ENCODE data around the gene CASR.

Gene CASR

GRCh38 chr3:122255757-122256439 is 72.4 kb downstream of the CASR start:
- DNase-seq (ENCODE audit: low read depth in 1 of 2, low spot score in 1 of 2): no peak
- H3K27me3 ChIP-seq (ENCODE audit: insufficient read depth, poor library complexity, severe bottlenecking): no peaks in the 10 kb centered on the region
- TF ChIP-seq, protein P1, sequence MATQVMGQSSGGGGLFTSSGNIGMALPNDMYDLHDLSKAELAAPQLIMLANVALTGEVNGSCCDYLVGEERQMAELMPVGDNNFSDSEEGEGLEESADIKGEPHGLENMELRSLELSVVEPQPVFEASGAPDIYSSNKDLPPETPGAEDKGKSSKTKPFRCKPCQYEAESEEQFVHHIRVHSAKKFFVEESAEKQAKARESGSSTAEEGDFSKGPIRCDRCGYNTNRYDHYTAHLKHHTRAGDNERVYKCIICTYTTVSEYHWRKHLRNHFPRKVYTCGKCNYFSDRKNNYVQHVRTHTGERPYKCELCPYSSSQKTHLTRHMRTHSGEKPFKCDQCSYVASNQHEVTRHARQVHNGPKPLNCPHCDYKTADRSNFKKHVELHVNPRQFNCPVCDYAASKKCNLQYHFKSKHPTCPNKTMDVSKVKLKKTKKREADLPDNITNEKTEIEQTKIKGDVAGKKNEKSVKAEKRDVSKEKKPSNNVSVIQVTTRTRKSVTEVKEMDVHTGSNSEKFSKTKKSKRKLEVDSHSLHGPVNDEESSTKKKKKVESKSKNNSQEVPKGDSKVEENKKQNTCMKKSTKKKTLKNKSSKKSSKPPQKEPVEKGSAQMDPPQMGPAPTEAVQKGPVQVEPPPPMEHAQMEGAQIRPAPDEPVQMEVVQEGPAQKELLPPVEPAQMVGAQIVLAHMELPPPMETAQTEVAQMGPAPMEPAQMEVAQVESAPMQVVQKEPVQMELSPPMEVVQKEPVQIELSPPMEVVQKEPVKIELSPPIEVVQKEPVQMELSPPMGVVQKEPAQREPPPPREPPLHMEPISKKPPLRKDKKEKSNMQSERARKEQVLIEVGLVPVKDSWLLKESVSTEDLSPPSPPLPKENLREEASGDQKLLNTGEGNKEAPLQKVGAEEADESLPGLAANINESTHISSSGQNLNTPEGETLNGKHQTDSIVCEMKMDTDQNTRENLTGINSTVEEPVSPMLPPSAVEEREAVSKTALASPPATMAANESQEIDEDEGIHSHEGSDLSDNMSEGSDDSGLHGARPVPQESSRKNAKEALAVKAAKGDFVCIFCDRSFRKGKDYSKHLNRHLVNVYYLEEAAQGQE (IDR thresholded peaks at IDR 0.05; ENCODE audit: insufficient replicate concordance, low read depth): no peak
- TF ChIP-seq POLR2AphosphoS5 (IDR thresholded peaks at IDR 0.05; ENCODE audit: low read depth) (no peak), SPI1 (IDR thresholded peaks at IDR 0.05; ENCODE audit: borderline replicate concordance, low read depth) (no peak), GABPA (IDR thresholded peaks at IDR 0.05; ENCODE audit: low read depth) (no peak)
- TF ChIP-seq, protein P2, sequence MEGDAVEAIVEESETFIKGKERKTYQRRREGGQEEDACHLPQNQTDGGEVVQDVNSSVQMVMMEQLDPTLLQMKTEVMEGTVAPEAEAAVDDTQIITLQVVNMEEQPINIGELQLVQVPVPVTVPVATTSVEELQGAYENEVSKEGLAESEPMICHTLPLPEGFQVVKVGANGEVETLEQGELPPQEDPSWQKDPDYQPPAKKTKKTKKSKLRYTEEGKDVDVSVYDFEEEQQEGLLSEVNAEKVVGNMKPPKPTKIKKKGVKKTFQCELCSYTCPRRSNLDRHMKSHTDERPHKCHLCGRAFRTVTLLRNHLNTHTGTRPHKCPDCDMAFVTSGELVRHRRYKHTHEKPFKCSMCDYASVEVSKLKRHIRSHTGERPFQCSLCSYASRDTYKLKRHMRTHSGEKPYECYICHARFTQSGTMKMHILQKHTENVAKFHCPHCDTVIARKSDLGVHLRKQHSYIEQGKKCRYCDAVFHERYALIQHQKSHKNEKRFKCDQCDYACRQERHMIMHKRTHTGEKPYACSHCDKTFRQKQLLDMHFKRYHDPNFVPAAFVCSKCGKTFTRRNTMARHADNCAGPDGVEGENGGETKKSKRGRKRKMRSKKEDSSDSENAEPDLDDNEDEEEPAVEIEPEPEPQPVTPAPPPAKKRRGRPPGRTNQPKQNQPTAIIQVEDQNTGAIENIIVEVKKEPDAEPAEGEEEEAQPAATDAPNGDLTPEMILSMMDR (IDR thresholded peaks at IDR 0.05; ENCODE audit: insufficient read depth, low read length): no peak
- no peak overlapping the region for H3K27ac ChIP-seq (replicated peaks)
- H3K4me3 ChIP-seq (replicated peaks; ENCODE audit: insufficient read depth, low read length): no peak overlapping the region

GRCh38 chr3:122257644-122258364 is 74.3 kb downstream of the CASR start:
- TF ChIP-seq, protein P2 (IDR thresholded peaks at IDR 0.05; ENCODE audit: insufficient read depth, low read length): no peak
- TF ChIP-seq GABPA (IDR thresholded peaks at IDR 0.05; ENCODE audit: low read depth): no peak
- TF ChIP-seq SPI1 (IDR thresholded peaks at IDR 0.05; ENCODE audit: borderline replicate concordance, low read depth): no peak
- no peak for TF ChIP-seq POLR2AphosphoS5 (IDR thresholded peaks at IDR 0.05; ENCODE audit: low read depth)
- no peak for DNase-seq (ENCODE audit: low read depth in 1 of 2, low spot score in 1 of 2)
- Histone ChIP-seq H3K27ac (replicated peaks) (no peak overlapping the region), H3K27me3 (ENCODE audit: insufficient read depth, poor library complexity, severe bottlenecking) (no peaks in the 10 kb centered on the region), H3K4me3 (replicated peaks; ENCODE audit: insufficient read depth, low read length) (no peak overlapping the region)

DNA sequence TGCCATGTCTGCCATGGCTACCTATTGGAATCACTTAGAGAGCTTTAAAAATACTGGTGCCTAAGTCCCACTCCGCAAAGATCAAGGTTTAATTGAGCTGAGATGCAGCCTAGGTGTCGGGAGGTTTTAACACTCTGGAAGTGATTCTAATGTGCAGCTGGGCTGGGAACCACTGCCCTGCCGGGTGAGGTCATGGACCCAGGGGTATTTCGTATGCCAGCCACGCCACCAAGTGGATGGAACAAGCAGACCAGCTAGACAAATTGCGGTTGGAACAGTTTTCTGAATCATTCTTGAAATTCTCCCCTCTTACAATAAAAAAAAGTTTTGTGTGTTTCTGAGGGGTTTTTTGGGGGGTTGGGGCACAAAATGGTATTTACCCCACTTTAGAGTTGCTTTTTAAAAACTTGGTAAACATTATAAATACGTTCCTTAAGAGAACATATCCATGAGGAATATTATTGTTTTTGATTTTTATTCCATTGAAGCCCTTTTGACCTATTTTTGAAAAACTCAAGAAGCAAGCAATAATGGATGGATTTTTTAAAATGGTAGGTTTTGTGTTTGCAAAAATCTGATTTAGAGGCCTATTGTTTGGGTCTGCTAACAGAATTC is 75.4 kb downstream of the CASR start:
- H3K27ac ChIP-seq (replicated peaks): no peak overlapping the region
- TF ChIP-seq POLR2AphosphoS5 (IDR thresholded peaks at IDR 0.05; ENCODE audit: low read depth): no peak
- TF ChIP-seq, protein P2 (IDR thresholded peaks at IDR 0.05; ENCODE audit: insufficient read depth, low read length): peak; percentile 47
- DNase-seq (ENCODE audit: low read depth in 1 of 2, low spot score in 1 of 2): peak in 1 of 2 experiments; percentile 83
- no peaks in the 10 kb centered on the region for H3K27me3 ChIP-seq (ENCODE audit: insufficient read depth, poor library complexity, severe bottlenecking)
- no peak overlapping the region for H3K4me3 ChIP-seq (replicated peaks; ENCODE audit: insufficient read depth, low read length)

- no peak for TF ChIP-seq POLR2AphosphoS5 (IDR thresholded peaks at IDR 0.05; ENCODE audit: low read depth)
- no peak for TF ChIP-seq GABPA (IDR thresholded peaks at IDR 0.05; ENCODE audit: low read depth)
- TF ChIP-seq, protein P2 (IDR thresholded peaks at IDR 0.05; ENCODE audit: insufficient read depth, low read length): no peak
- no peak for TF ChIP-seq SPI1 (IDR thresholded peaks at IDR 0.05; ENCODE audit: borderline replicate concordance, low read depth)
- TF ChIP-seq, protein P1 (IDR thresholded peaks at IDR 0.05; ENCODE audit: insufficient replicate concordance, low read depth): no peak
- Histone ChIP-seq H3K27me3 (ENCODE audit: insufficient read depth, poor library complexity, severe bottlenecking) (no peaks in the 10 kb centered on the region), H3K27ac (replicated peaks) (no peak overlapping the region), H3K4me3 (replicated peaks; ENCODE audit: insufficient read depth, low read length) (no peak overlapping the region)
- DNase-seq (ENCODE audit: low read depth in 1 of 2, low spot score in 1 of 2): no peak
Measured at GRCh38 chr3:122260206-122260605, 76.7 kb downstream of the CASR start.

Data from HL-60 (cell line).